NT2/D1 (cell line): ENCODE results near the gene TMEM179.

Experiments used
- SUZ12 ChIP-seq: IDR thresholded peaks from 2 replicates; pipeline ENCODE4 v1.6.1; 2011; ENCODE audit not compliant: insufficient read length, insufficient read depth; ENCODE audit errors: extremely low read depth
- YY1 ChIP-seq: IDR thresholded peaks from 2 replicates; pipeline ENCODE4 v1.6.1; 2011; ENCODE audit not compliant: insufficient read length, insufficient read depth

GRCh38 chr14:104593241-104593701 is 11.3 kb downstream of the TMEM179 start:
- no peak for TF ChIP-seq SUZ12
- TF ChIP-seq YY1: no peak
